ENCODE data around the gene ARID4B. TPM values are rescaled to one million over a fixed set of nuclear protein-coding genes. Genes with fewer than 3 reads are reported as not detected.

ARID4B gene
- total RNA-seq, 1 donor from 2014 or later = 23.0 TPM

DNA sequence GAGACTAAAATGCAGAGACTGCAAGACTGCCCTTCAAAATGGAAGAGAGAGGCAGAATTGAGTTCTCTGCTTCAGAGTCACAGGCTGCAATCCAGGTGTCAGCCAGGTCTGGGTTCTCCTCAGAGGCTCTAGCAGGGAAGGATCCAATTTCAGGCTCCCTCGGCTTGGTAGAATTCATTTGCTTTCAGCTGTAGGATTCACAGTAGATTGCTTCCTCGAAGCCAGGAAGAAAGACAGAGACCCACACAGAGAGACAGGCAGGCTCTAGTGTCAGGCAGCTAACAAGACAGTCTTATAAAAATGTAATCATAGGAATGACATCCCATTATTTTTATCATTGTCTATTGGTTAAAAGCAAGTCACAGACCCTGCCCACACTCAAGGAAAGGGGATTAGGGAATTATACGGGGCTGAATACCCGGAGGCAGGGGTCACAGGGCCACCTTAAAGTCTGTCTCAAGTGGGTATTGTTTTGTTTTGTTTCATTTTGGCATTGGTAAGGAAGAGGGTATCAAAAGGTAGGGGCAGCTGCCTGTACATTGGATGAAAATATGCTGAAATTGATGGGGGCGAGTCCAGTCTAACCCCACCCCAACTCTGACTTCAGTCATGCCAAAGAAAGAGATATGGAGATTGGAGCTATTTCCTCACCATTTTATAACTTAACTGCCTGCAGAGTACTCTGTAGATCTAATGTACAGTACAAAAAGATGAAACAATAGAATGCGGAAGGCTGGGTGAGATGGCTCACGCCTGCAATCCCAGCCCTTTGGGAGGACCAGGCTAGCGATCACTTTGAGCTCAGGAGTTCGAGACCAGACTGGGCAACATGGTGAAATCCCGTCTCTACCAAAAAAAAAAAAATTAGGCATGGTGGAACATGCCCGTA lies 29.8 kb upstream of the ARID4B start:
- Histone ChIP-seq H3K4me1 (ENCODE audit: control insufficient read depth in 3 of 3, insufficient read depth in 3 of 3, low read length in 3 of 3) (no peaks in the 10 kb centered on the region), H3K36me3 (ENCODE audit: control insufficient read depth in 3 of 3, insufficient read depth in 3 of 3, low read length in 3 of 3) (no peaks in the 10 kb centered on the region), H3K9me3 (ENCODE audit: control insufficient read depth in 3 of 3, low read length in 3 of 3) (no peaks in the 10 kb centered on the region), H3K27ac (ENCODE audit: low read depth, low read length) (no peak overlapping the region), H3K4me3 (ENCODE audit: low read length in 3 of 3) (no peak overlapping the region), H3K9ac (ENCODE audit: low read depth in 1 of 3, low read length in 3 of 3) (no peak overlapping the region), H3K27me3 (ENCODE audit: control insufficient read depth in 3 of 3, insufficient read depth in 3 of 3, low read length in 3 of 3) (no peaks in the 10 kb centered on the region)

DNA sequence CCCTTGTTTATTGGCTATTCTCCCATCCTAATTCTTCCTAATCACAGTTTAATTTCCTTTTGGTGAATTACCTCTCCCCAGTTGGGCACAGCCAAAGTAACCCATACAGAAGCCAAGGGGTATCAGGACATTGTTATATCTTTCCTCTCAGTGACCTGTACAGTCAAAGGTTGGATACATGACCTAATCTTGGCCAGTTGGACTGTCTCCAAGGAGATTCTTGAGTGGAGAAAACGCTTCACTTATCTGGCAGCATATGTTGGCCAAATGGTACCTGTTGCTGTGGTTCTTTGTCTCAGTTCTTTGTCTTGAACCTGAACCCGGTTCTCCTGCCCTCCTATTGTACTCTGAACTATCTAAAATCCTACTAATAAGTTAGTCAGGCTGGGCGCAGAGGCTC lies 23.9 kb upstream of the ARID4B start:
- no peaks in the 10 kb centered on the region for H3K4me1 ChIP-seq (ENCODE audit: control insufficient read depth in 3 of 3, insufficient read depth in 3 of 3, low read length in 3 of 3)
- H3K27ac ChIP-seq (ENCODE audit: low read depth, low read length) = no peak overlapping the region
- H3K9ac ChIP-seq (ENCODE audit: low read depth in 1 of 3, low read length in 3 of 3) = no peak overlapping the region
- peaks cover 0 to 2% (median 0%) of the 10 kb centered on the region in 3 donors for H3K36me3 ChIP-seq (ENCODE audit: control insufficient read depth in 3 of 3, insufficient read depth in 3 of 3, low read length in 3 of 3)
- no peak overlapping the region for H3K4me3 ChIP-seq (ENCODE audit: low read length in 3 of 3)
- H3K27me3 ChIP-seq (ENCODE audit: control insufficient read depth in 3 of 3, insufficient read depth in 3 of 3, low read length in 3 of 3) = no peaks in the 10 kb centered on the region
- no peaks in the 10 kb centered on the region for H3K9me3 ChIP-seq (ENCODE audit: control insufficient read depth in 3 of 3, low read length in 3 of 3)

DNA sequence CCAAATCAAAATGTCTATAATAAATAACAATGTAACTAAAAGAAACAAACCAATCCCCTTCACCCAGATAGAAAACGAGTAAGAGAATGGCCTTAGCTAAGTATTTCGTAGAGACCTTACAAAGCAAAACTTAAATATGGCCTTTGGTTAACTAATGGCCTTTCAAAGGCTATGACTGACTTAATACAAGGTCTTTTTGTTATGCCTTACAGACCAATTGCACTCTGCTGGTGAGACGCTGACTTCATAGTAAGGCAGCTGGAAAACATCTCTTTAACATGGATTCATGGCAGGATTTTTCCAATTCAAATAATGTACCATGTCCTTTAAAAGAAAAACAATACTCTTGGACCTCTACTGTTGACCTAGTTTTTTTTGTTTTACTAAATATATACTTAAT lies 23.5 kb upstream of the ARID4B start:
- no peaks in the 10 kb centered on the region for H3K4me1 ChIP-seq (ENCODE audit: control insufficient read depth in 3 of 3, insufficient read depth in 3 of 3, low read length in 3 of 3)
- no peaks in the 10 kb centered on the region for H3K27me3 ChIP-seq (ENCODE audit: control insufficient read depth in 3 of 3, insufficient read depth in 3 of 3, low read length in 3 of 3)
- H3K27ac ChIP-seq (ENCODE audit: low read depth, low read length) = no peak overlapping the region
- H3K36me3 ChIP-seq (ENCODE audit: control insufficient read depth in 3 of 3, insufficient read depth in 3 of 3, low read length in 3 of 3) = peaks cover 0 to 2% (median 0%) of the 10 kb centered on the region in 3 donors
- no peak overlapping the region for H3K4me3 ChIP-seq (ENCODE audit: low read length in 3 of 3)
- H3K9me3 ChIP-seq (ENCODE audit: control insufficient read depth in 3 of 3, low read length in 3 of 3) = no peaks in the 10 kb centered on the region
- H3K9ac ChIP-seq (ENCODE audit: low read depth in 1 of 3, low read length in 3 of 3) = no peak overlapping the region

DNA sequence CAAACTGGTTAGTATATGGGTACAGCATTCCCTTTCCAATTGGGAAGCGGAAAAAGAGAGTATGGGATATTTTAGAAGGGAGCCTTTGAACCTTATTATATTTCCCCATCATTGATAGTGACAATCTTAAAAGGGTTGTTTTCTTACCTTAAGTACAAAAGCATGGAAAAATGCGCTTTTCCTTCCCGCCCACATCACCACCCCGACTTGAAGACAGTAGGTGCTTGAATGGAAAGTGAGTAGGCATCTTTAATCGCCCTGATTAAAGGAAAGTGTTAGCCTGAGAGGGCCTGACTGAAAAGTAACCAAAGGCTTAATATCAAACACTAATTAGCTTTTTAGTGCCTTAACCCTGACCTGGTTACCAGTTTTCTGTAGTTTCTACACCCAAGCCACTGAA lies 15.7 kb upstream of the ARID4B start:
- H3K27me3 ChIP-seq (ENCODE audit: control insufficient read depth in 3 of 3, insufficient read depth in 3 of 3, low read length in 3 of 3) = no peaks in the 10 kb centered on the region
- H3K9me3 ChIP-seq (ENCODE audit: control insufficient read depth in 3 of 3, low read length in 3 of 3) = no peaks in the 10 kb centered on the region
- H3K27ac ChIP-seq (ENCODE audit: low read depth, low read length) = no peak overlapping the region
- no peak overlapping the region for H3K9ac ChIP-seq (ENCODE audit: low read depth in 1 of 3, low read length in 3 of 3)
- H3K36me3 ChIP-seq (ENCODE audit: control insufficient read depth in 3 of 3, insufficient read depth in 3 of 3, low read length in 3 of 3) = peaks cover 7 to 20% (median 12%) of the 10 kb centered on the region in 3 donors
- no peak overlapping the region for H3K4me3 ChIP-seq (ENCODE audit: low read length in 3 of 3)
- H3K4me1 ChIP-seq (ENCODE audit: control insufficient read depth in 3 of 3, insufficient read depth in 3 of 3, low read length in 3 of 3) = no peaks in the 10 kb centered on the region

DNA sequence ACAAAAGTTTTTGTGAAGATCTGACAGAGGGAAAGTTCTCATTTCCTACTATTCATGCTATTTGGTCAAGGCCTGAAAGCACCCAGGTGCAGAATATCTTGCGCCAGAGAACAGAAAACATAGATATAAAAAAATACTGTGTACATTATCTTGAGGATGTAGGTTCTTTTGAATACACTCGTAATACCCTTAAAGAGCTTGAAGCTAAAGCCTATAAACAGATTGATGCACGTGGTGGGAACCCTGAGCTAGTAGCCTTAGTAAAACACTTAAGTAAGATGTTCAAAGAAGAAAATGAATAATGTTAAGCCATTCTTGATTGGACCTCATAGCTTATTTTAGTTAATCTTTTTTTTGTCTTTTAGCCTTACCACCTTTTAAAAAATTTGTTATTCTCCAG lies 14.5 kb upstream of the ARID4B start:
- Histone ChIP-seq H3K4me3 (ENCODE audit: low read length in 3 of 3) (no peak overlapping the region), H3K4me1 (ENCODE audit: control insufficient read depth in 3 of 3, insufficient read depth in 3 of 3, low read length in 3 of 3) (no peaks in the 10 kb centered on the region), H3K27me3 (ENCODE audit: control insufficient read depth in 3 of 3, insufficient read depth in 3 of 3, low read length in 3 of 3) (no peaks in the 10 kb centered on the region), H3K27ac (ENCODE audit: low read depth, low read length) (no peak overlapping the region), H3K36me3 (ENCODE audit: control insufficient read depth in 3 of 3, insufficient read depth in 3 of 3, low read length in 3 of 3) (peaks cover 7 to 20% (median 18%) of the 10 kb centered on the region in 3 donors), H3K9ac (ENCODE audit: low read depth in 1 of 3, low read length in 3 of 3) (no peak overlapping the region), H3K9me3 (ENCODE audit: control insufficient read depth in 3 of 3, low read length in 3 of 3) (no peaks in the 10 kb centered on the region)

DNA sequence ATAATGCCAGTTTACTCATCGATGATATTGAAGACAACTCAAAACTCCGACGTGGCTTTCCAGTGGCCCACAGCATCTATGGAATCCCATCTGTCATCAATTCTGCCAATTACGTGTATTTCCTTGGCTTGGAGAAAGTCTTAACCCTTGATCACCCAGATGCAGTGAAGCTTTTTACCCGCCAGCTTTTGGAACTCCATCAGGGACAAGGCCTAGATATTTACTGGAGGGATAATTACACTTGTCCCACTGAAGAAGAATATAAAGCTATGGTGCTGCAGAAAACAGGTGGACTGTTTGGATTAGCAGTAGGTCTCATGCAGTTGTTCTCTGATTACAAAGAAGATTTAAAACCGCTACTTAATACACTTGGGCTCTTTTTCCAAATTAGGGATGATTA lies 14.1 kb upstream of the ARID4B start:
- no peaks in the 10 kb centered on the region for H3K4me1 ChIP-seq (ENCODE audit: control insufficient read depth in 3 of 3, insufficient read depth in 3 of 3, low read length in 3 of 3)
- H3K9me3 ChIP-seq (ENCODE audit: control insufficient read depth in 3 of 3, low read length in 3 of 3) = no peaks in the 10 kb centered on the region
- H3K27ac ChIP-seq (ENCODE audit: low read depth, low read length) = no peak overlapping the region
- H3K9ac ChIP-seq (ENCODE audit: low read depth in 1 of 3, low read length in 3 of 3) = no peak overlapping the region
- H3K4me3 ChIP-seq (ENCODE audit: low read length in 3 of 3) = no peak overlapping the region
- peaks cover 7 to 22% (median 22%) of the 10 kb centered on the region in 3 donors for H3K36me3 ChIP-seq (ENCODE audit: control insufficient read depth in 3 of 3, insufficient read depth in 3 of 3, low read length in 3 of 3)
- no peaks in the 10 kb centered on the region for H3K27me3 ChIP-seq (ENCODE audit: control insufficient read depth in 3 of 3, insufficient read depth in 3 of 3, low read length in 3 of 3)

DNA sequence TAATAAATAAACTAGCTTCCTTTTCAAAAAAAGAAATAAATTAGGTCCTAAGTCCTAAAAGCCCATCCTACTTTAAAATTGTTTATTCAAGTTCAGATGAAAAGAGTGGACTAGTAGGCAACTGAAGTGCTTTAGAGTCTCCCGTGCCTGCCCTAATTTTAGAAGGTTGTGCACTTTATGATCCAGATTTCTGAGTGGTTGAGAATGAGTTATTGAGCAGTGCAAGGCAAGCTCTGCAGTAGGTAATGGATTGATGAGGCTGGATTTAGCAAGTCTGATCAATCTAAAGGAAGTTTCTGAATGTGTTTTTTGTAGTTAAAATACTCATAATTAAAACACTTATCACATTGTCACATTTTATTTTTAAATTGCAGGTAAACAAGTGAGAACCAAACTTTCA lies 13.4 kb upstream of the ARID4B start:
- Histone ChIP-seq H3K4me3 (ENCODE audit: low read length in 3 of 3) (no peak overlapping the region), H3K9ac (ENCODE audit: low read depth in 1 of 3, low read length in 3 of 3) (no peak overlapping the region), H3K36me3 (ENCODE audit: control insufficient read depth in 3 of 3, insufficient read depth in 3 of 3, low read length in 3 of 3) (peaks cover 7 to 27% (median 26%) of the 10 kb centered on the region in 3 donors), H3K4me1 (ENCODE audit: control insufficient read depth in 3 of 3, insufficient read depth in 3 of 3, low read length in 3 of 3) (no peaks in the 10 kb centered on the region), H3K27me3 (ENCODE audit: control insufficient read depth in 3 of 3, insufficient read depth in 3 of 3, low read length in 3 of 3) (no peaks in the 10 kb centered on the region), H3K9me3 (ENCODE audit: control insufficient read depth in 3 of 3, low read length in 3 of 3) (no peaks in the 10 kb centered on the region), H3K27ac (ENCODE audit: low read depth, low read length) (no peak overlapping the region)

DNA sequence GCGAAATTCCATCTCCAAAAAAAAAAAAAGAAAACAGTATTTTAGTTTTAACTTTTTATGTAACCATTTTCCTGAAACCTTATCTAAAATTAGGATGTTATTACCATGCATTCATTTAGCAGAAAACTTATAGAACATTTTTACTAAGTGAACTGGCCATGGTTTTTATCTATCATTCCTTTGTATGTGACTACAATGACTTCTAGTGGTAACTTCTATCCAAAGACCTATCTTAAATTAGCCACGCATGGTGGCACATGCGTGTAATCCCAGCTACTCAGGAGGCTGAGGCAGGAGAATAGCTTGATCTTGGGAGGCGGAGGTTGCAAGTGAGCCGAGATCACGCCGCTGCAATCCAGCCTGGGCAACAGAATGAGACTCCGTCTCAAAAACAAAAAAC lies 11.8 kb upstream of the ARID4B start:
- Histone ChIP-seq H3K4me3 (ENCODE audit: low read length in 3 of 3) (no peak overlapping the region), H3K9ac (ENCODE audit: low read depth in 1 of 3, low read length in 3 of 3) (no peak overlapping the region), H3K36me3 (ENCODE audit: control insufficient read depth in 3 of 3, insufficient read depth in 3 of 3, low read length in 3 of 3) (peaks cover 7 to 34% (median 28%) of the 10 kb centered on the region in 3 donors), H3K9me3 (ENCODE audit: control insufficient read depth in 3 of 3, low read length in 3 of 3) (no peaks in the 10 kb centered on the region), H3K4me1 (ENCODE audit: control insufficient read depth in 3 of 3, insufficient read depth in 3 of 3, low read length in 3 of 3) (no peaks in the 10 kb centered on the region), H3K27ac (ENCODE audit: low read depth, low read length) (no peak overlapping the region), H3K27me3 (ENCODE audit: control insufficient read depth in 3 of 3, insufficient read depth in 3 of 3, low read length in 3 of 3) (no peaks in the 10 kb centered on the region)

GRCh38 chr1:235336903-235337302 lies 8.9 kb upstream of the ARID4B start:
- no peak overlapping the region for H3K27ac ChIP-seq (ENCODE audit: low read depth, low read length)
- no peak overlapping the region for H3K4me3 ChIP-seq (ENCODE audit: low read length in 3 of 3)
- no peaks in the 10 kb centered on the region for H3K27me3 ChIP-seq (ENCODE audit: control insufficient read depth in 3 of 3, insufficient read depth in 3 of 3, low read length in 3 of 3)
- H3K4me1 ChIP-seq (ENCODE audit: control insufficient read depth in 3 of 3, insufficient read depth in 3 of 3, low read length in 3 of 3) = peaks cover 0 to 2% (median 2%) of the 10 kb centered on the region in 3 donors
- no peaks in the 10 kb centered on the region for H3K9me3 ChIP-seq (ENCODE audit: control insufficient read depth in 3 of 3, low read length in 3 of 3)
- H3K9ac ChIP-seq (ENCODE audit: low read depth in 1 of 3, low read length in 3 of 3) = no peak overlapping the region
- peaks cover 2 to 21% (median 16%) of the 10 kb centered on the region in 3 donors for H3K36me3 ChIP-seq (ENCODE audit: control insufficient read depth in 3 of 3, insufficient read depth in 3 of 3, low read length in 3 of 3)

DNA sequence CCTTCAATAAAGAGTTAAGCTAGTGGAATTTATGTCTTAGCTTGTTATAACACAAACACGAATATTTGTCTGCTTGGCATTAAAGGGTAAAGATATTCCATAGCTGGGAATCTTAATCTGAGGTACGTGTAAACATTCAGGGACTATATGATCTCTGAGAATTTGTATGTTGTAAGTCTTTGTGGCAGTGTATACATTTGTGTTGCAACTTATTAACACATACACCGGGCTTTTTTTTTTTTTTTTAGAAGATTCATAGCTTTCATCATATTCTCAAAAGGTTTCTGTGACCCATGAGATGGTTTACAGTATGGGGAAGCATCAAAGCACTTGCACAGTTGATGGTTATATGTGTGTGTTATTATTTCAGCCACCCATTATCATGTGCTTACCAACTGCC lies 3.4 kb upstream of the ARID4B start:
- Histone ChIP-seq H3K27ac (ENCODE audit: low read depth, low read length) (no peak overlapping the region), H3K9ac (ENCODE audit: low read depth in 1 of 3, low read length in 3 of 3) (peak overlapping the region in 1 of 3 donors; percentile 36), H3K9me3 (ENCODE audit: control insufficient read depth in 3 of 3, low read length in 3 of 3) (no peaks in the 10 kb centered on the region), H3K4me3 (ENCODE audit: low read length in 3 of 3) (no peak overlapping the region), H3K4me1 (ENCODE audit: control insufficient read depth in 3 of 3, insufficient read depth in 3 of 3, low read length in 3 of 3) (peaks cover 17 to 23% (median 21%) of the 10 kb centered on the region in 3 donors), H3K36me3 (ENCODE audit: control insufficient read depth in 3 of 3, insufficient read depth in 3 of 3, low read length in 3 of 3) (peaks cover 0 to 9% (median 2%) of the 10 kb centered on the region in 3 donors), H3K27me3 (ENCODE audit: control insufficient read depth in 3 of 3, insufficient read depth in 3 of 3, low read length in 3 of 3) (no peaks in the 10 kb centered on the region)

Data from skeletal muscle tissue (tissue), 4 donors.